Dermis blood vessel endothelial cell (primary cell): ENCODE data around the gene RBM4B. TPM values are rescaled to one million over a fixed set of nuclear protein-coding genes. Genes with fewer than 3 reads are reported as not detected.

Experiments
- total RNA-seq: library from RNA; depleted of rRNA; stranded (reverse); fragments of >200 nt; gene quantifications from 2 replicates; pipeline ENCODE4 v1.2.3, GENCODE V29; 2014

The RBM4B gene
- total RNA-seq, 1 donor from 2014 or later = 28.4 TPM

Other genes with a start within 250 kb of the RBM4B start
- gene MRPL11, start 239.0 kb downstream of the RBM4B start, total RNA-seq = 40.7 and 61.1 TPM in 2 replicates
- gene PELI3, start 211.0 kb downstream of the RBM4B start, total RNA-seq = 3.7 and 4.9 TPM in 2 replicates
- gene DPP3, start 197.5 kb downstream of the RBM4B start, total RNA-seq = 50.5 and 71.7 TPM in 2 replicates
- gene BBS1, start 167.3 kb downstream of the RBM4B start, total RNA-seq = 28.6 and 36.8 TPM in 2 replicates
- gene ZDHHC24, start 131.8 kb downstream of the RBM4B start, total RNA-seq = 26.2 and 33.0 TPM in 2 replicates
- under 0.01 and 0.14 TPM in 2 replicates for gene ACTN3, start 131.0 kb downstream of the RBM4B start, total RNA-seq
- 27.8 and 63.5 TPM in 2 replicates for gene CTSF, start 109.3 kb downstream of the RBM4B start, total RNA-seq
- 0.17 and 0.28 TPM in 2 replicates for gene CCDC87, start 84.8 kb downstream of the RBM4B start, total RNA-seq
- 27.2 and 33.5 TPM in 2 replicates for gene CCS, start 84.7 kb downstream of the RBM4B start, total RNA-seq
- 29.3 and 44.7 TPM in 2 replicates for gene RBM14, start 61.3 kb downstream of the RBM4B start, total RNA-seq
- gene RBM4, start 39.2 kb downstream of the RBM4B start, total RNA-seq = 125 and 157 TPM in 2 replicates
- 36.8 and 50.4 TPM in 2 replicates for gene SPTBN2, start 51.3 kb upstream of the RBM4B start, total RNA-seq
- 17.0 and 27.0 TPM in 2 replicates for gene RCE1, start 165.6 kb upstream of the RBM4B start, total RNA-seq
- 30.8 and 33.3 TPM in 2 replicates for gene LRFN4, start 179.2 kb upstream of the RBM4B start, total RNA-seq